Endothelial cell (in vitro differentiated cells): ENCODE data around the gene RABEP2. TPM values are rescaled to one million over a fixed set of nuclear protein-coding genes. Genes with fewer than 3 reads are reported as not detected.

Experiments
- DNase-seq: peaks from one replicate; pipeline ENCODE4 v3.0.0; 2021; ENCODE audit warnings: low spot score
- H3K27ac Mint-ChIP-seq: one replicate; pipeline ENCODE4 v1.8.0; 2021; ENCODE audit warnings: mixed read lengths, inconsistent platforms; ENCODE audit not compliant: unreplicated experiment
- H3K27me3 Mint-ChIP-seq: one replicate; pipeline ENCODE4 v1.8.0; 2021; ENCODE audit warnings: mild to moderate bottlenecking, moderate library complexity, mixed read lengths, inconsistent platforms; ENCODE audit not compliant: unreplicated experiment
- H3K36me3 Mint-ChIP-seq: one replicate; pipeline ENCODE4 v1.8.0; 2021; ENCODE audit warnings: mild to moderate bottlenecking, low read depth, mixed read lengths, inconsistent platforms; ENCODE audit not compliant: unreplicated experiment
- H3K4me1 Mint-ChIP-seq: one replicate; pipeline ENCODE4 v1.8.0; 2021; ENCODE audit warnings: mild to moderate bottlenecking, mixed read lengths, inconsistent platforms; ENCODE audit not compliant: unreplicated experiment
- H3K4me3 Mint-ChIP-seq: one replicate; pipeline ENCODE4 v1.8.0; 2021; ENCODE audit warnings: mild to moderate bottlenecking, mixed read lengths, inconsistent platforms; ENCODE audit not compliant: unreplicated experiment
- H3K9me3 Mint-ChIP-seq: one replicate; pipeline ENCODE4 v1.8.0; 2021; ENCODE audit warnings: mixed read lengths, inconsistent platforms; ENCODE audit not compliant: unreplicated experiment
- total RNA-seq: library from RNA; stranded (reverse); fragmentation: NEBNext Ultra II Directional; extraction: Animal tissue kit (Norgen Biotek cat#: 25700); gene quantifications from one replicate; pipeline ENCODE4 v1.2.1, GENCODE V29; 2021; ENCODE audit not compliant: unreplicated experiment
- TF ChIP-seq, protein P1 (sequence below): fragments of 200-600 bp; sonication (generic); IDR thresholded peaks from one replicate; pipeline ENCODE4 v1.5.0; 2021; ENCODE audit warnings: antibody characterized with exemption; ENCODE audit not compliant: unreplicated experiment

RABEP2 gene
- total RNA-seq, 1 donor from 2014 or later, result 16.0 TPM

DNA sequence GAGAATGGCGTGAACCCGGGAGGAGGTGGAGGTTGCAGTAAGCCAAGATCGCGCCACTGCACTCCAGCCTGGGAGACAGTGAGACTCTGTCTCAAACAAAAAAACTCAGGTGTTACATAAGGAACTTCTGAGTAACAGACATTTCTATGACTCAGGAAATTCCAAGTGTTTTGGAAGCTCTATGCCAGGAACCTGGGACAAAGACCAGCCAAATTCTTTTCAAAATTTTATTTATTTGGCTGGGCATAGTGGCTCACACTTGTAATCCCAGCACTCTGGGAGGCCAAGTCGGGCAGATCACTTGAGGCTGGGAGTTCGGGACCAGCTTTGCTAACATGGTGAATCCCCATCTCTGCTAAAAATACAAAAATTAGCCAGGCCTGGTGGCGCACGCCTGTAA, 66.6 kb downstream of the RABEP2 start:
- no peaks in the 10 kb centered on the region for H3K36me3 Mint-ChIP-seq
- no peak overlapping the region for H3K27ac Mint-ChIP-seq
- H3K9me3 Mint-ChIP-seq, result no peaks in the 10 kb centered on the region
- no peaks in the 10 kb centered on the region for H3K4me1 Mint-ChIP-seq
- no peak overlapping the region for H3K4me3 Mint-ChIP-seq
- no peak for DNase-seq
- H3K27me3 Mint-ChIP-seq, result no peaks in the 10 kb centered on the region
- TF ChIP-seq, protein P1, sequence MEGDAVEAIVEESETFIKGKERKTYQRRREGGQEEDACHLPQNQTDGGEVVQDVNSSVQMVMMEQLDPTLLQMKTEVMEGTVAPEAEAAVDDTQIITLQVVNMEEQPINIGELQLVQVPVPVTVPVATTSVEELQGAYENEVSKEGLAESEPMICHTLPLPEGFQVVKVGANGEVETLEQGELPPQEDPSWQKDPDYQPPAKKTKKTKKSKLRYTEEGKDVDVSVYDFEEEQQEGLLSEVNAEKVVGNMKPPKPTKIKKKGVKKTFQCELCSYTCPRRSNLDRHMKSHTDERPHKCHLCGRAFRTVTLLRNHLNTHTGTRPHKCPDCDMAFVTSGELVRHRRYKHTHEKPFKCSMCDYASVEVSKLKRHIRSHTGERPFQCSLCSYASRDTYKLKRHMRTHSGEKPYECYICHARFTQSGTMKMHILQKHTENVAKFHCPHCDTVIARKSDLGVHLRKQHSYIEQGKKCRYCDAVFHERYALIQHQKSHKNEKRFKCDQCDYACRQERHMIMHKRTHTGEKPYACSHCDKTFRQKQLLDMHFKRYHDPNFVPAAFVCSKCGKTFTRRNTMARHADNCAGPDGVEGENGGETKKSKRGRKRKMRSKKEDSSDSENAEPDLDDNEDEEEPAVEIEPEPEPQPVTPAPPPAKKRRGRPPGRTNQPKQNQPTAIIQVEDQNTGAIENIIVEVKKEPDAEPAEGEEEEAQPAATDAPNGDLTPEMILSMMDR, result no peak

Other genes with a start within 250 kb of the RABEP2 start
- gene EIF3C, start 213.8 kb downstream of the RABEP2 start, total RNA-seq, result 968 TPM
- 1.2 TPM for gene NPIPB9, start 173.5 kb downstream of the RABEP2 start, total RNA-seq
- gene ATXN2L, start 102.2 kb downstream of the RABEP2 start, total RNA-seq, result 184 TPM
- gene TUFM, start 78.9 kb downstream of the RABEP2 start, total RNA-seq, result 173 TPM
- gene SH2B1, start 61.4 kb downstream of the RABEP2 start, total RNA-seq, result 46.9 TPM
- 1.9 TPM for gene ATP2A1, start 46.8 kb downstream of the RABEP2 start, total RNA-seq
- not detected for gene CD19, start 6.7 kb upstream of the RABEP2 start, total RNA-seq
- 61.0 TPM for gene NFATC2IP, start 25.7 kb upstream of the RABEP2 start, total RNA-seq
- gene SPNS1, start 49.5 kb upstream of the RABEP2 start, total RNA-seq, result 68.4 TPM
- 5.4 TPM for gene LAT, start 59.8 kb upstream of the RABEP2 start, total RNA-seq